HEK293 (cell line): ENCODE results near the gene IFT27.

Experiments used
- BCL6B ChIP-seq: fragments of 450-650 bp; formaldehyde crosslinking; IDR thresholded peaks from 2 replicates; pipeline ENCODE4 v1.5.1; 2017; ENCODE audit warnings: missing biosample characterization, missing genetic modification characterization
- PRDM1 ChIP-seq: fragments of 450-650 bp; formaldehyde crosslinking; IDR thresholded peaks from 2 replicates; pipeline ENCODE4; 2016; ENCODE audit warnings: missing biosample characterization, missing genetic modification characterization
- REST ChIP-seq: fragments of 450-650 bp; formaldehyde crosslinking; IDR thresholded peaks from 2 replicates; pipeline ENCODE4 v1.5.1; 2016; ENCODE audit warnings: missing biosample characterization, missing genetic modification characterization
- SALL2 ChIP-seq: fragments of 450-650 bp; formaldehyde crosslinking; IDR thresholded peaks from 2 replicates; pipeline ENCODE4 v1.5.0; 2017; ENCODE audit warnings: missing biosample characterization, mild to moderate bottlenecking, missing genetic modification characterization, borderline replicate concordance
- ZBTB26 ChIP-seq: fragments of 450-650 bp; formaldehyde crosslinking; optimal IDR thresholded peaks from 2 replicates; pipeline ENCODE3; 2016; ENCODE audit warnings: missing biosample characterization, mild to moderate bottlenecking, missing genetic modification characterization
- ZNF121 ChIP-seq: fragments of 450-650 bp; formaldehyde crosslinking; IDR thresholded peaks from 2 replicates; pipeline ENCODE4 v1.5.1; 2016; ENCODE audit warnings: missing biosample characterization, missing genetic modification characterization
- ZNF140 ChIP-seq: fragments of 450-650 bp; formaldehyde crosslinking; IDR thresholded peaks from 2 replicates; pipeline ENCODE4 v1.5.1; 2016; ENCODE audit warnings: missing biosample characterization, missing genetic modification characterization
- ZNF146 ChIP-seq: fragments of 450-650 bp; formaldehyde crosslinking; IDR thresholded peaks from 2 replicates; pipeline ENCODE4 v1.5.1; 2016; ENCODE audit warnings: missing biosample characterization, missing genetic modification characterization
- ZNF148 ChIP-seq: fragments of 450-650 bp; formaldehyde crosslinking; IDR thresholded peaks from 2 replicates; pipeline ENCODE4 v1.5.0; 2017; ENCODE audit warnings: missing biosample characterization, missing genetic modification characterization, borderline replicate concordance
- ZNF266 ChIP-seq: fragments of 450-650 bp; formaldehyde crosslinking; IDR thresholded peaks from 2 replicates; pipeline ENCODE4 v1.5.1; 2016; ENCODE audit warnings: missing biosample characterization, missing genetic modification characterization, low read depth
- ZNF311 ChIP-seq: fragments of 450-650 bp; formaldehyde crosslinking; IDR thresholded peaks from 2 replicates; pipeline ENCODE4 v1.5.1; 2017; ENCODE audit warnings: missing biosample characterization, missing genetic modification characterization, borderline replicate concordance
- ZNF398 ChIP-seq: fragments of 450-650 bp; formaldehyde crosslinking; IDR thresholded peaks from 2 replicates; pipeline ENCODE4 v1.5.1; 2017; ENCODE audit warnings: missing biosample characterization, missing genetic modification characterization
- ZNF571 ChIP-seq: fragments of 450-650 bp; formaldehyde crosslinking; IDR thresholded peaks from 2 replicates; pipeline ENCODE4 v1.5.0; 2017; ENCODE audit warnings: missing biosample characterization, missing genetic modification characterization
- ZSCAN4 ChIP-seq: fragments of 450-650 bp; formaldehyde crosslinking; IDR thresholded peaks from 2 replicates; pipeline ENCODE4 v1.5.1; 2017; ENCODE audit warnings: missing biosample characterization, missing genetic modification characterization

The IFT27 gene

GRCh38 chr22:36824655-36825054, 48.7 kb upstream of the IFT27 start (continued):
- TF ChIP-seq ZNF146 (no peak), ZNF398 (tag by site-specific recombination) (0 out of 2 replicates have a peak, but pooled peaks have one; percentile 15), REST (tag by site-specific recombination) (no peak), SALL2 (tag by site-specific recombination) (0 out of 2 replicates have a peak, but pooled peaks have one; percentile 55), ZNF266 (tag by site-specific recombination) (0 out of 2 replicates have a peak, but pooled peaks have one; percentile 11), ZNF140 (tag by site-specific recombination) (no peak), ZNF121 (tag by site-specific recombination) (no peak), ZNF148 (tag by site-specific recombination) (peak; percentile 67; the same call in 1 of the 2 replicates), BCL6B (tag by site-specific recombination) (peak; percentile 18; the same call in 1 of the 2 replicates), ZNF311 (tag by site-specific recombination) (0 out of 2 replicates have a peak, but pooled peaks have one; percentile 55), PRDM1 (tag by site-specific recombination) (no peak), ZBTB26 (tag by site-specific recombination) (peak; percentile 7), ZSCAN4 (tag by site-specific recombination) (0 out of 2 replicates have a peak, but pooled peaks have one; percentile 15), ZNF571 (tag by site-specific recombination) (peak; percentile 72; the same call in 1 of the 2 replicates)
- TF ChIP-seq, all 188 proteins: peak for 11
